ENCODE measurements around the gene PDXDC1.
"Not testable (repeated sequence)": the region's sequence is repeated elsewhere in the genome, so short reads cannot be mapped to it uniquely, and the experiment has no call there.

Gene PDXDC1

GRCh38 chr16:15023381-15024077 lies 48.7 kb downstream of the PDXDC1 start:
- H3K4me1 ChIP-seq (ENCODE audit: control insufficient read depth, insufficient read depth, low read length) = peaks cover 52% of the 10 kb centered on the region

GRCh38 chr16:15024858-15025199 lies 50.0 kb downstream of the PDXDC1 start:
- peaks cover 30% of the 10 kb centered on the region for H3K36me3 ChIP-seq (ENCODE audit: insufficient read depth, low read length)
- H3K9ac ChIP-seq (ENCODE audit: low read depth, low read length); H3K4me3 ChIP-seq (ENCODE audit: low read length); H3K4me2 ChIP-seq (ENCODE audit: low read length); H3K9me3 ChIP-seq (replicated peaks; ENCODE audit: low read length); H3K27me3 ChIP-seq (ENCODE audit: control insufficient read depth, insufficient read depth, low read length): not testable (repeated sequence)
- peaks cover 64% of the 10 kb centered on the region for H3K4me1 ChIP-seq (ENCODE audit: control insufficient read depth, insufficient read depth, low read length)

More at GRCh38 chr16:15023381-15024077, 48.7 kb downstream of the PDXDC1 start:
- H3K36me3 ChIP-seq (ENCODE audit: insufficient read depth, low read length) = peaks cover 35% of the 10 kb centered on the region
- H3K27me3 ChIP-seq (ENCODE audit: control insufficient read depth, insufficient read depth, low read length); H3K4me3 ChIP-seq (ENCODE audit: low read length); H3K9ac ChIP-seq (ENCODE audit: low read depth, low read length); H3K4me2 ChIP-seq (ENCODE audit: low read length); H3K9me3 ChIP-seq (replicated peaks; ENCODE audit: low read length): not testable (repeated sequence)

DNA sequence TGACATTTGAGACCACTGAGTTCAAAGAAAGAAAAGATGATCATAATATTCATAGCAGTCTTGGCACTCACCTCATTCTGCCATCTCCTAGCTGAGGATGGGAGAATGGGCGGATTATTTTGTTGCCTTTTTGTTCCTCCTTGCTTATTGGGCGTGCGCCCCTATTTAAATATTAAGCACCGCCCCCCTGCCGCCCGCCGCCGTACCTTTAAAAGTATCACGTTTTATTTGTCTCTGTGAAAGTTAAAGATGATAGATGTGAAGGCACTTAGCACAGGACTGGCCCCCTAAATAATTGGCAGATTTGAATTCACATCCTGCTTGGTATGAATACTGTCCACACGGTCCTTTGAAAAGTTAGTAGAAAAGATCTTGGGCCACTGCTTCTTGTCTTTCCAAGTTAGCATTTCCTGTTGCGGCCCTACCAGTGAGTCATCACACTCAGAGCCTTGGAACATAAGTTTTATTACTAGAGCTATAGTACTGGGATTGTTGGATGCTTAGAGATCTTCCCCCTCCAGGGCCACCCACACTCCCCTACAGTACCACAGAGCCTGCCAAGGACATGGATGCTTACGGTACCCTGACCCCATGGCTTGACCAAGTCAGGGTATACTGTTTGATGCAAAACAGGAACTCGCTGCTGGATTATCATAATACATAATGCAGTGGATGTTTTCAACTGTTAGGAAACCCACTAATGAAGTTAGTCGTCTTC lies 50.6 kb downstream of the PDXDC1 start:
- H3K36me3 ChIP-seq (ENCODE audit: insufficient read depth, low read length) = peaks cover 30% of the 10 kb centered on the region
- H3K9ac ChIP-seq (ENCODE audit: low read depth, low read length) = peak overlapping the region; percentile 33
- H3K4me3 ChIP-seq (ENCODE audit: low read length); H3K9me3 ChIP-seq (replicated peaks; ENCODE audit: low read length); H3K27me3 ChIP-seq (ENCODE audit: control insufficient read depth, insufficient read depth, low read length): not testable (repeated sequence)
- H3K4me2 ChIP-seq (ENCODE audit: low read length) = peak overlapping the region; percentile 38
- peaks cover 65% of the 10 kb centered on the region for H3K4me1 ChIP-seq (ENCODE audit: control insufficient read depth, insufficient read depth, low read length)

DNA sequence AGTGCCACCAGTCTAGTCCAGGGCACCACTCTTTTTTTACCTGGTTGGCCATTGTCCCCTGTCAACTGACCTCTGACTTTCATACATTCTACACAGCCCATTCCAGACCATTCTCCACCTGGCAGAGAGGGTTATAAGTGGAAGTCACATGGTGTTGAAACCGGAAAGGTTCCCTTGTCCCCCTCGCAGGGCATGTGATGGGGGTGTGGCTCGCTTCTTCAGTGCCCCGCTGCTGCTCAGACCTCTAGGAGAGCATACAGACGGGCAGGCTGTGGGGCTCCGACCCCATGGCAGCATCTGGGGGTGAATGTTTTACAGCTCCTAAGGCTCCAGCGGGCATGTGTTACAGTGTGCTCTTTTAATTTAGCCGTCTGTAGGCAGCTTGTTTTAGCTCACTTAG lies 52.2 kb downstream of the PDXDC1 start:
- not testable (repeated sequence) for H3K9me3 ChIP-seq (replicated peaks; ENCODE audit: low read length); H3K4me2 ChIP-seq (ENCODE audit: low read length); H3K9ac ChIP-seq (ENCODE audit: low read depth, low read length); H3K27me3 ChIP-seq (ENCODE audit: control insufficient read depth, insufficient read depth, low read length); H3K4me3 ChIP-seq (ENCODE audit: low read length)
- Histone ChIP-seq H3K36me3 (ENCODE audit: insufficient read depth, low read length) (peaks cover 42% of the 10 kb centered on the region), H3K4me1 (ENCODE audit: control insufficient read depth, insufficient read depth, low read length) (peaks cover 52% of the 10 kb centered on the region)

DNA sequence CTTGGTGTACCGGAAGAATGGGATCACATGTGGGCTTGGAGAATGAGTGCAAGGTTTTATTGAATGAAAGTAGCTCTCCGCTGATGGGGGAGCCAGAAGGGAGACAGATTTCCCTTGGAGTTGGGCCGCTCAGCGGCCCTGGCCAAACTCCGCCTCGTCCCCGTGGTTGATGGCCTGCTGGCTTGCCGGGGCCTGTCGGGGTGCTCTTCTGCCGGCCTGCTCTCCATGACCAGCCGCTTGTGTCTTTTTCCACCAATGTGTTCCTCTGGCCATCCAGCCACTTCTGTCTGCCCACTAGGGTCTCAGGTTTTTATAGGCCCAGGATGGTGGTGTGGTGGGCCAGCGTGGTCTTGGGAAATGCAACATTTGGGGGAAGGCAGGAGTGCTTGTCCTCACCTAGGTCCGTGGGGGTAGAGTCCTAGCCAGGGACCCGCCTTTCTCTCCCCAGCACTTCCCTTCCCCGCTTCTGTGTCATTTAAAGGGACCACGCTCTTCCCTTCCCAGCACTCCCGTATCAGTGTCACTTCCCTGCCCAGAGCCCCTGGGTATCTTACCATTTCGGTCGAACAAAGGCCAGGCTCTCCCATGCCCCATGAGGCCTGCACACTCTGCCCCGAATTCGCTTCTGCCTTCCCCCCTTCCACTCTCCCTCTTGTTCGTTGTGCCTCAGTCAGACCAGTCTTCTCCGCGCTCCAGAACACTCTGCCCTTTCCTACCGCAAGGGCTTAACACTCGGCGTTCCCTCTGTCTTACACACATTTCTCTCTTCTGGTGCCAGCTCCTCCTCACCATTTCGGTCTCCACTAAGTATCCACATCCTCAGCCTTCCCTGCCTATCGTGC lies 52.9 kb downstream of the PDXDC1 start:
- peaks cover 50% of the 10 kb centered on the region for H3K4me1 ChIP-seq (ENCODE audit: control insufficient read depth, insufficient read depth, low read length)
- not testable (repeated sequence) for H3K27me3 ChIP-seq (ENCODE audit: control insufficient read depth, insufficient read depth, low read length); H3K4me2 ChIP-seq (ENCODE audit: low read length); H3K4me3 ChIP-seq (ENCODE audit: low read length); H3K9ac ChIP-seq (ENCODE audit: low read depth, low read length); H3K9me3 ChIP-seq (replicated peaks; ENCODE audit: low read length)
- H3K36me3 ChIP-seq (ENCODE audit: insufficient read depth, low read length) = peaks cover 49% of the 10 kb centered on the region

- H3K9ac ChIP-seq (ENCODE audit: low read depth, low read length); H3K27me3 ChIP-seq (ENCODE audit: control insufficient read depth, insufficient read depth, low read length); H3K4me2 ChIP-seq (ENCODE audit: low read length); H3K4me3 ChIP-seq (ENCODE audit: low read length); H3K9me3 ChIP-seq (replicated peaks; ENCODE audit: low read length): not testable (repeated sequence)
- Histone ChIP-seq H3K4me1 (ENCODE audit: control insufficient read depth, insufficient read depth, low read length) (peaks cover 46% of the 10 kb centered on the region), H3K36me3 (ENCODE audit: insufficient read depth, low read length) (peaks cover 49% of the 10 kb centered on the region)
These were observed 53.5 kb downstream of the PDXDC1 start for GRCh38 chr16:15028345-15028715.

DNA sequence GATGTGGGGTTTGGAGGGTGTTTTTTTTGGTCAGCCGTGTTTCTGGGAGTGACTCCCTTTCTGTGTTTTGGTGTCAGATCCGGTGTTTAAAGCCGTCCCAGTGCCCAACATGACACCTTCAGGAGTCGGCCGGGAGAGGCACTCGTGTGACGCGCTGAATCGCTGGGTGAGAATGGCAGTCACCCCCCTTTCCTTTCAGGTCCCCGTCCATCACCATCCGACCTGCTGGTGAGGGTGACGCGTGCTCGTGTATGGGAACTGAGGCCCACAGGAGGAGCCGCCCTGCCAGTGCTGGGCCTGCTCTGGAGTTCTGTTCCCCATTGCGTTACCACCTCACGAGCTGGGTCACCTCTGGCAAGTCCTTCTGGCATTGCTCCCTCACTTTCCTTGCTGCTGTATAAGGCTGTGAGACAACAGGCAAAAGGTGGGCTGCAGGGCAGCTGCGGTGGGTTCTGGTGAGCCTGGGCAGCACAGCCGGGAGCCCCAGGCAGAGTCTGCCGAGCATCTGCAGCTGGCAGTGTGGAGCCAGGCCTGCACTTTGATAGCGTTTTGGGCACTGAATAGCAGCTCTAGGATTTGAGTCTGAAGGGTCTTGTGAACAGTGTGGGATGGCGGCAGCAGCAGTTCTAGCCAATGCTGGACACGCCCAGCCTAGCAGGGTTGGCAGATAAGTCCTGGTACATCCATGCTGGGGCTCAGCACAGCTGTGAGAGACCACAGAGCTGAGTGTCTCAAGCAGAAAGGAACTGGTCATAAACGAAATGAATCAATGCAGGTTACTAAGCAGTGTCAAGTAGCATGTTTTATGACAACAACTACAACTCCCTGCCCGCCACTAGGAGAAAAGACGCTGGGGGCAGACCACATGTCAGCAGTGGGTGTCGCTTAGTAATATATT lies 54.2 kb downstream of the PDXDC1 start:
- Histone ChIP-seq H3K9ac (ENCODE audit: low read depth, low read length) (peak overlapping the region; percentile 25), H3K4me1 (ENCODE audit: control insufficient read depth, insufficient read depth, low read length) (peaks cover 41% of the 10 kb centered on the region), H3K36me3 (ENCODE audit: insufficient read depth, low read length) (peaks cover 49% of the 10 kb centered on the region), H3K4me2 (ENCODE audit: low read length) (peak overlapping the region; percentile 35)
- not testable (repeated sequence) for H3K4me3 ChIP-seq (ENCODE audit: low read length); H3K27me3 ChIP-seq (ENCODE audit: control insufficient read depth, insufficient read depth, low read length); H3K9me3 ChIP-seq (replicated peaks; ENCODE audit: low read length)

DNA sequence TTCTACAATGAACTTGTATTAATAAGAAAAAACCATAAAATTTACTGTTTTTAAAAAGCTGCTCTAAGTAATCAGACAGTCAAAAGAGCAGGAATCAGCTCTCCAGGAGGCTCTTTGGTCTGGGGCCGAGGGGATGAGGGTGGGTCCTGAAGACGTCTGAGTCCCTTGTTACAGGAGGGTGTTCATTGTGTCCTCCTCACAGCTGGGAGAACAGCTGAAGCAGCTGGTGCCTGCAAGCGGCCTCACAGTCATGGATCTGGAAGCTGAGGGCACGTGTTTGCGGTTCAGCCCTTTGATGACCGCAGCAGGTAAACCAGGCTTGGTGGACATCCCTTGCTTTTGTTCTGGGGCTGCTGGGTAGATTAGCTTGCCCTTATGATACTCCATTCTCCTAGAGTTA lies 54.9 kb downstream of the PDXDC1 start:
- not testable (repeated sequence) for H3K4me3 ChIP-seq (ENCODE audit: low read length); H3K9ac ChIP-seq (ENCODE audit: low read depth, low read length); H3K4me2 ChIP-seq (ENCODE audit: low read length); H3K27me3 ChIP-seq (ENCODE audit: control insufficient read depth, insufficient read depth, low read length); H3K9me3 ChIP-seq (replicated peaks; ENCODE audit: low read length)
- Histone ChIP-seq H3K4me1 (ENCODE audit: control insufficient read depth, insufficient read depth, low read length) (peaks cover 46% of the 10 kb centered on the region), H3K36me3 (ENCODE audit: insufficient read depth, low read length) (peaks cover 51% of the 10 kb centered on the region)

GRCh38 chr16:15031179-15031578 lies 56.4 kb downstream of the PDXDC1 start:
- no peak overlapping the region for H3K9ac ChIP-seq (ENCODE audit: low read depth, low read length)
- peaks cover 40% of the 10 kb centered on the region for H3K4me1 ChIP-seq (ENCODE audit: control insufficient read depth, insufficient read depth, low read length)
- no peaks in the 10 kb centered on the region for H3K9me3 ChIP-seq (replicated peaks; ENCODE audit: low read length)
- no peak overlapping the region for H3K4me2 ChIP-seq (ENCODE audit: low read length)
- peaks cover 60% of the 10 kb centered on the region for H3K36me3 ChIP-seq (ENCODE audit: insufficient read depth, low read length)
- no peak overlapping the region for H3K4me3 ChIP-seq (ENCODE audit: low read length)
- no peaks in the 10 kb centered on the region for H3K27me3 ChIP-seq (ENCODE audit: control insufficient read depth, insufficient read depth, low read length)

GRCh38 chr16:15031586-15031985 lies 56.8 kb downstream of the PDXDC1 start:
- no peaks in the 10 kb centered on the region for H3K9me3 ChIP-seq (replicated peaks; ENCODE audit: low read length)
- peaks cover 64% of the 10 kb centered on the region for H3K36me3 ChIP-seq (ENCODE audit: insufficient read depth, low read length)
- H3K4me1 ChIP-seq (ENCODE audit: control insufficient read depth, insufficient read depth, low read length) = peaks cover 40% of the 10 kb centered on the region
- no peaks in the 10 kb centered on the region for H3K27me3 ChIP-seq (ENCODE audit: control insufficient read depth, insufficient read depth, low read length)
- no peak overlapping the region for H3K4me3 ChIP-seq (ENCODE audit: low read length)
- no peak overlapping the region for H3K4me2 ChIP-seq (ENCODE audit: low read length)
- H3K9ac ChIP-seq (ENCODE audit: low read depth, low read length) = no peak overlapping the region

Measured in skeletal muscle satellite cell (primary cell).